ENCODE measurements around the gene MGAT5.
"Not testable (repeated sequence)": the region's sequence is repeated elsewhere in the genome, so short reads cannot be mapped to it uniquely, and the experiment has no call there.

MGAT5 gene

GRCh38 chr2:134468776-134469175 lies 214.9 kb downstream of the MGAT5 start:
- no peak for DNase-seq (ENCODE audit: low spot score)

DNA sequence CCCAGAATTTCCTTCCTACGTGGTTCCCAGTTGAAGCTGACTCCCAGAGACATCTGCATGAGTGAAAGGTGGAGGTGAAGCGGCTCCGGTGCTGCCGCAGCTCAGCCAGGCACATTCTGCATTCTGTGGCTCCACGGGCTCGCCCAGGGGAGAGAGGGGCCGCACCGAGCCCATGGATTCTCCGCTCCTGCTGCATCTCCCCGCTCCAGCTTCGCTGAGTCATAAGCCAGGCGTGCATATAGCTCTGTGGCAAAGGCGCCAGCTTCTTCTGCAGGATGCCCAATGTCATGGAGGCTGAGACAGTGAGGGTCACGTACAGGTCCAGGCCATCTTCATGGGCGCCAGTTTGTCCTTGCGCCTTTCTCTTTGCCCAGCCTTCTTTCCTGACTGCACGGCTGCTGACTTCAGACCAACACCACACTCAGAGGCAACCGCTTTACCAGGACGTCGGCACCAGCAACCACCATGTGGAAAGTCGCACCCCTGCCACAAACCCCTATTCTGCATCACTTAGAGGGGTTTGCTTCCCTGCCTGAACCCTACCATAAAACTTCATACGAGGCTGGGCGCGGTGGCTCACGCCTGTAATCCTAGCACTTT lies 215.7 kb downstream of the MGAT5 start:
- no peak for DNase-seq (ENCODE audit: low spot score)

GRCh38 chr2:134470561-134471168 lies 216.8 kb downstream of the MGAT5 start:
- DNase-seq (ENCODE audit: low spot score) = no peak

DNA sequence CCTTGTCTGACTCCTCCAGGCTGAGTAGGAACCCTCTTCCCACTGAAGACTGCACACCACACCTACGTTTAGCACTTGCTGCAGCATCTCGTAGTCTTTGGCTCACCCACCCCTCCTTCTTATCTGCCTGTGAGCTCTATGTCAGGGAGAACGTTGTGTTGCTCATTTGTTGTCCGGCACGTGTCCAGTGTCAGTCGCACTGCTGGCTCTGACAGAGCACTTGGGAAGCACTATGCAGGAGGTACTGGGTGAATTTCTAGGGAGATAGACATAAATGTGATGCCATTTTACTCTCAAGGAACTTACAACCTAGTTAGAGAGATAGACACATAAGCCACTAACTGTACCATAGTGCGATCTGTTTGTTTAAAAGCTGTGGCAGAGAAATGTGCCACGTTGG lies 223.1 kb downstream of the MGAT5 start:
- not testable (repeated sequence) for DNase-seq (ENCODE audit: low spot score)

GRCh38 chr2:134479696-134480330 lies 225.9 kb downstream of the MGAT5 start:
- DNase-seq (ENCODE audit: low spot score) = no peak

DNA sequence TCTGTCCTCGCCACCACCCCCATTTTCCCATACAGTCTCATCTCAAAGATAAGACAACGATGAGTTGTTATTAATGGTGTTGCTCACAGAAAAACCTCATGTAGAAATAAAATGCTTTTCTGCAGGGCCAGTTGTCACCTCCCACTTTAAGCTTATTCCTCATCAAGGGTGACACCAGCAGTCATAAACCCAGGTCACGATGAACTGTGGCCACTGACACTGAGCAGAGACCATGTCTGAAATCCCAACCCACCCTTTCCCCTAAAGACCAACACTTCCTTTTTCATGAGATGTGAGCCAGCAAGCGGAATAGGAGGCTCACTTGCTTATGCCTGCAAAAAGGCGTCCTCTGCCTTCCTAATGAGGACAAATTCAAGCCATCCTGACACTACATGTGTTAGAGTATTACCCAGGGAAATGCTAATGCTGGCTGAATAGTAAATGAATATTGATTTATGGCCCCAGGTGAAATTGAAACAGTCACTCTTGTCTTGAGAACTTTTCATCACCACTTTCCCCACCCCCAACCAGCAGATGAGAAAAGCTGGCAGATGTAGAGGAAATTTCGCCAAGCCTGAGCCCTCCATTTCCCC lies 228.4 kb downstream of the MGAT5 start:
- no peak for DNase-seq (ENCODE audit: low spot score)

DNA sequence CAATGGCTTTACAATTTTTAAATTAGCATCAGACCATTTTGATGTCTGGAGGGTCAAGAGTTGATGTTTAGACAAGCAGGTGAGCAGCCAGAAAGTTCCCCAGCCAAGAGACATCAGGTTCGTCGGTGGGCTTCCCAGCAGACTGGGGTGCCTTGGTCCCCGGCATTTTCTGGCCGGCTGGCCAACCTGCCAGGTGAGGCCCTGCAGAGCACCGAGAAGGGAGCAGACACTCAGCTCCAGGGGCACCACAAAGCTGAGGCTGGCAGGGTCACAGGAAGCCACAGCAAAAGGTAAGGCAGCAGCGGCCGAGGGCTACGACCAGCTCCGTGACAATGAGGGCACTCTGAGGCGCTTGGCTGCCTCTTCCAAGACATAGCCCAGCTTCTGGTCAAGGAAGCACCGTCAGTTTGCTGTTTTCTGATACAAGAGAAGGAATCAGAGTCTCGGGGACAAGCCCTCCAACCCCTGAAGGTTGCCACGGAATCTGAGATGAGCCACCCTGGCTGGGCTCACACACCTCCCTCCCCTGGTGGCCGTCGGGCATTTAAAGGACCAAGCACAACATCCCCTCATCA lies 229.0 kb downstream of the MGAT5 start:
- no peak for DNase-seq (ENCODE audit: low spot score)

GRCh38 chr2:134489732-134490384 lies 236.0 kb downstream of the MGAT5 start:
- no peak for DNase-seq (ENCODE audit: low spot score)

DNA sequence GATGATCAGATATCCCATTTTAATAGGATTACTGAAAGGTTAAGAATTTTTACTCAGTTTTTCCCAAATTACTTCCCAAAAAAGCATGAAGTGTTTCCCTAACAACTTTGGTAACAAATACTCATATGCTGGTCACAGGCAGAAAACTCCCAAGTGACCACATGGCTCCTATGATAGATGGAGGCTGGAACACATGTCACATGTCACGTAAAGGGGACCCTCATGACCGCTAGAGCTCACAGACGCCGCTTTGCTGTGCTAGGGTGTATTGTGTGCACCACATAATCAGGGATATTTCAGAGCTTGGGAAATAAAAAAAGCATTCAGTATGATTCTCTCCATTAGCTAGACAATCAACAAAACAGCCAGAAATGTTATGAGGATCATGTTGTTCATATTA lies 236.7 kb downstream of the MGAT5 start:
- DNase-seq (ENCODE audit: low spot score) = no peak

DNA sequence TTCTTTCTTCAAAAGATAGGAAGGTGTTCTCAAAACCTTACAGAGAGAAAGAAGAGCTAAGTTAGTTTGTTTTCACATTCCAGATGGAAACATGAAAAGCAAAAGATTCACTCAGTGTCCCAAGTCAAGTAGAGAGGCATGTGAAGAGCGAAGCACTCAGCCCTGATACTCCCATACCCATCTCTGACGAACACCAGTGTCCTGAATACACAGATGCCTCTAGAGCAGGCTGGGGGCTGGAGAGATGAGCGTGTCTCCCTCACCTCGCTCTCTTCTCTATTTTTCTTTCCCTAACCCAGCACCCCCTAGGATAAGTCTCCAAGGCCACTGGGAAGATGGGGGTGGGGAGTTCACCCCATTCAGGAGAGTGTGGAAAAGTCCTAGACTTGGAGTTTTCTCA lies 237.2 kb downstream of the MGAT5 start:
- no peak for DNase-seq (ENCODE audit: low spot score)

- no peak for DNase-seq (ENCODE audit: low spot score)
Observed at GRCh38 chr2:134491771-134492441, 238.0 kb downstream of the MGAT5 start.

- no peak for DNase-seq (ENCODE audit: low spot score)
Observed at GRCh38 chr2:134493797-134494196, 239.9 kb downstream of the MGAT5 start.

- no peak for DNase-seq (ENCODE audit: low spot score)
Observed at GRCh38 chr2:134498654-134499053, 244.8 kb downstream of the MGAT5 start.

DNA sequence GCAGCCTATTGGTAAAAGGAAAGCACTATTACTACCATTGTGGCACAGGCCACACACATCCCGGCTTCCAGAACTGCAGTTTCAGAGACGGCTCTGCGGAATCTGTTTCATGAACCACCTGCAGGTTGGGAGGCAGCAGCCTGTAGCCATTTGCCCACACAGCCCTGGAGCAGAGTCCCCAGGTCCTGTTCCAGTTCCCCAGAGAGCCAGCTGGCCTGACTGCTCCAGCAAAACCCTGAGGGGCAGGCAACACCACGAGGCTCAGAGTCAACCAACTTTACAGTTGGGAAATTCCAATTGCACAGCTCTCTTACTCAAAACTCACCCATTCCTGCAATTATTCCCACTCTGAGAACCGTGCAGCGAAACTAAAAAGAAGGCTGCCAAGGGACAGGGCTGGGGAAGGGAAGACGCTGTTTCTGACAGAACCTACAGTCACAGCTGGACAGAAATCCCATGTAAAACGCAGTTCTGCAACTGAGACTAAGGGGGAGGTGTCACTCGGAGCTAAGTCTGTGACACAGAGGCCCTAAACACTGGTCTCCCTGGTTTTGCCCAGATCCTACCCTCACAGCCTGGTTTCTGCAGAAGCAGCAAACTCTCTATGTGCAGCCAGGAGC lies 245.5 kb downstream of the MGAT5 start:
- DNase-seq (ENCODE audit: low spot score) = no peak

GRCh38 chr2:134500211-134500935 lies 246.5 kb downstream of the MGAT5 start:
- DNase-seq (ENCODE audit: low spot score) = no peak

GRCh38 chr2:134501476-134502091 lies 247.7 kb downstream of the MGAT5 start:
- no peak for DNase-seq (ENCODE audit: low spot score)

DNA sequence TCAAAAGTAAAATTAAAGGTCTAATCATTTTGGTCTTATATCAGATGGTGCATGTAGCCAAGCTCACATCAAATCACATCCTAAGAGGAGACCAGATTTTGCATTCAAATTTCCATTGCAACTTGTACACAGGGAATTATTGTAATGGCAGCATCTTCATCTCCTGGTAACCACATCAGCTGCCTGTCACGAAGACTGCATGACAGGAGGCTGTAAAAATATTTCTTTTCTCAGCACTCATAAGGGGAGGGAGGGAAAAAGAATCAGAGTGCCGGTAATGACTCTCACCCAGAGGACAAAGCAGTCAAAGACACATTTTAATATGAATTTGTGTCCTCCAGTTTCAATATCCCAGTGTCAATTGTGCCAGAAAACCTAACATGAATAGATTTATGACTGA lies 248.2 kb downstream of the MGAT5 start:
- no peak for DNase-seq (ENCODE audit: low spot score)
